Astrocyte (in vitro differentiated cells and primary cell): ENCODE measurements around the gene SPATA31D3. TPM values are rescaled to one million over a fixed set of nuclear protein-coding genes. Genes with fewer than 3 reads are reported as not detected.
A peak's percentile ranks its signal among the peaks of the same experiment; 100 is the strongest.
"Not testable (repeated sequence)": the region's sequence is repeated elsewhere in the genome, so short reads cannot be mapped to it uniquely, and the experiment has no call there.

Experiments used
- DNase-seq: peaks from one replicate; pipeline ENCODE4 v3.0.0-alpha.2; 2010; ENCODE audit warnings: low read depth
- FAIRE-seq: peaks from 2 replicates; lab custom pipeline; 2011; peaks lifted over from hg19 to GRCh38; lab: Jason Lieb, UNC
- H2AFZ ChIP-seq: 2 replicates; pipeline ENCODE4 v1.6.0; 2012; ENCODE audit warnings: low read depth, low read length, inconsistent platforms
- H3K27ac ChIP-seq: 2 replicates; pipeline ENCODE4 v1.5.1; 2011; ENCODE audit warnings: low read depth, low read length, inconsistent platforms
- H3K27me3 ChIP-seq: 2 replicates; pipeline ENCODE4 v1.6.0; 2011; ENCODE audit warnings: low read length, inconsistent platforms; ENCODE audit not compliant: insufficient read depth
- H3K36me3 ChIP-seq: 2 replicates; pipeline ENCODE4 v1.5.1; 2011; ENCODE audit warnings: low read length, inconsistent platforms; ENCODE audit not compliant: insufficient read depth
- H3K4me1 ChIP-seq: 2 replicates; pipeline ENCODE4 v1.5.1; 2011; ENCODE audit warnings: low read length, inconsistent platforms; ENCODE audit not compliant: insufficient read depth
- H3K4me2 ChIP-seq: 2 replicates; pipeline ENCODE4 v1.6.0; 2012; ENCODE audit warnings: low read length, inconsistent platforms
- H3K4me3 ChIP-seq: 2 replicates; pipeline ENCODE4 v1.5.1; 2011; ENCODE audit warnings: low read depth, mild to moderate bottlenecking, low read length, inconsistent platforms; ENCODE audit not compliant: insufficient read depth
- H3K79me2 ChIP-seq: 2 replicates; pipeline ENCODE4 v1.6.0; 2012; ENCODE audit warnings: mild to moderate bottlenecking, low read length, inconsistent platforms; ENCODE audit not compliant: insufficient read depth
- H3K9ac ChIP-seq: 2 replicates; pipeline ENCODE4 v1.6.0; 2012; ENCODE audit warnings: mild to moderate bottlenecking, low read length, inconsistent platforms
- H3K9me3 ChIP-seq: 2 replicates; pipeline ENCODE4 v1.5.1; 2012; ENCODE audit warnings: low read depth, mild to moderate bottlenecking, low read length, inconsistent platforms; ENCODE audit not compliant: insufficient read depth
- H4K20me1 ChIP-seq: 2 replicates; pipeline ENCODE4 v1.6.0; 2012; ENCODE audit warnings: low read length, inconsistent platforms; ENCODE audit not compliant: insufficient read depth
- H3K27ac Mint-ChIP-seq: one replicate; pipeline ENCODE4 v1.8.0; 2021; ENCODE audit warnings: mild to moderate bottlenecking, mixed read lengths; ENCODE audit not compliant: unreplicated experiment
- H3K27me3 Mint-ChIP-seq: one replicate; pipeline ENCODE4 v1.8.0; 2021; ENCODE audit warnings: low read depth, mixed read lengths; ENCODE audit not compliant: unreplicated experiment
- H3K36me3 Mint-ChIP-seq: one replicate; pipeline ENCODE4 v1.8.0; 2021; ENCODE audit warnings: low read depth, mixed read lengths; ENCODE audit not compliant: unreplicated experiment
- H3K4me1 Mint-ChIP-seq: one replicate; pipeline ENCODE4 v1.8.0; 2021; ENCODE audit warnings: low read depth, mixed read lengths; ENCODE audit not compliant: unreplicated experiment
- H3K4me3 Mint-ChIP-seq: one replicate; pipeline ENCODE4 v1.8.0; 2021; ENCODE audit warnings: mild to moderate bottlenecking, moderate library complexity, mixed read lengths; ENCODE audit not compliant: unreplicated experiment
- H3K9me3 Mint-ChIP-seq: one replicate; pipeline ENCODE4 v1.8.0; 2021; ENCODE audit warnings: mild to moderate bottlenecking, mixed read lengths; ENCODE audit not compliant: unreplicated experiment
- CTCF ChIP-seq: IDR thresholded peaks from 2 replicates; pipeline ENCODE4 v1.5.1; 2011; ENCODE audit warnings: low read depth, mild to moderate bottlenecking, inconsistent platforms, low read length, moderate library complexity; ENCODE audit not compliant: insufficient read depth
- EZH2 ChIP-seq: IDR thresholded peaks from 2 replicates; pipeline ENCODE4 v1.6.1; 2012; ENCODE audit warnings: mild to moderate bottlenecking, low read length, inconsistent platforms; ENCODE audit not compliant: insufficient read depth
- total RNA-seq: library from RNA; stranded (reverse); gene quantifications from 2 replicates; pipeline ENCODE4 v1.2.1, GENCODE V29; 2021

SPATA31D3 gene
- total RNA-seq, 1 donor from 2014 or later, result not detected

- no peak overlapping the region for H3K27ac Mint-ChIP-seq
- no peak for FAIRE-seq
Measured at GRCh38 chr9:81981883-81982282, 38.6 kb downstream of the SPATA31D3 start.

GRCh38 chr9:81984928-81985327 is 41.6 kb downstream of the SPATA31D3 start:
- Histone ChIP-seq H3K4me2 (no peak overlapping the region), H3K27ac (no peak overlapping the region), H3K4me3 (no peak overlapping the region), H2AFZ (no peak overlapping the region), H3K79me2 (no peaks in the 10 kb centered on the region), H3K36me3 (no peaks in the 10 kb centered on the region), H3K27me3 (no peaks in the 10 kb centered on the region), H3K9ac (no peak overlapping the region), H4K20me1 (no peaks in the 10 kb centered on the region), H3K9me3 (no peaks in the 10 kb centered on the region), H3K4me1 (no peaks in the 10 kb centered on the region)
- no peaks in the 10 kb centered on the region for H3K36me3 Mint-ChIP-seq
- H3K4me3 Mint-ChIP-seq, result no peak overlapping the region
- TF ChIP-seq CTCF (no peak), EZH2 (no peak)
- DNase-seq (peak; percentile 33), FAIRE-seq (no peak)
- H3K27ac Mint-ChIP-seq, result no peak overlapping the region
- peaks cover 5% of the 10 kb centered on the region for H3K4me1 Mint-ChIP-seq
- peaks cover 2% of the 10 kb centered on the region for H3K9me3 Mint-ChIP-seq
- H3K27me3 Mint-ChIP-seq, result peaks cover 4% of the 10 kb centered on the region

More at GRCh38 chr9:81981883-81982282, 38.6 kb downstream of the SPATA31D3 start:
- TF ChIP-seq EZH2 (no peak), CTCF (no peak)
- Histone ChIP-seq H3K9ac (no peak overlapping the region), H3K4me3 (no peak overlapping the region), H3K9me3 (no peaks in the 10 kb centered on the region), H2AFZ (no peak overlapping the region), H3K36me3 (no peaks in the 10 kb centered on the region), H3K27ac (no peak overlapping the region), H3K79me2 (no peaks in the 10 kb centered on the region), H3K4me2 (no peak overlapping the region), H3K27me3 (no peaks in the 10 kb centered on the region), H4K20me1 (no peaks in the 10 kb centered on the region), H3K4me1 (no peaks in the 10 kb centered on the region)
- Mint-ChIP-seq H3K4me1 (peaks cover 5% of the 10 kb centered on the region), H3K36me3 (no peaks in the 10 kb centered on the region), H3K4me3 (no peak overlapping the region), H3K27me3 (peaks cover 4% of the 10 kb centered on the region), H3K9me3 (no peaks in the 10 kb centered on the region)
- DNase-seq, result no peak

- Histone ChIP-seq H4K20me1 (no peaks in the 10 kb centered on the region), H2AFZ (no peak overlapping the region), H3K27me3 (no peaks in the 10 kb centered on the region), H3K4me1 (no peaks in the 10 kb centered on the region), H3K79me2 (no peaks in the 10 kb centered on the region), H3K4me2 (no peak overlapping the region), H3K4me3 (no peak overlapping the region), H3K9ac (no peak overlapping the region), H3K36me3 (no peaks in the 10 kb centered on the region), H3K9me3 (no peaks in the 10 kb centered on the region), H3K27ac (no peak overlapping the region)
- FAIRE-seq (no peak), DNase-seq (no peak)
- H3K4me1 Mint-ChIP-seq, result peaks cover 5% of the 10 kb centered on the region
- H3K9me3 Mint-ChIP-seq, result peaks cover 3% of the 10 kb centered on the region
- TF ChIP-seq CTCF (no peak), EZH2 (no peak)
- H3K36me3 Mint-ChIP-seq, result peaks cover under 1% of the 10 kb centered on the region
- H3K4me3 Mint-ChIP-seq, result no peak overlapping the region
- no peak overlapping the region for H3K27ac Mint-ChIP-seq
- H3K27me3 Mint-ChIP-seq, result peaks cover 5% of the 10 kb centered on the region
Measured at GRCh38 chr9:81986051-81986450, 42.8 kb downstream of the SPATA31D3 start.

GRCh38 chr9:81988472-81988871 is 45.2 kb downstream of the SPATA31D3 start, which contains the start of gene SPATA31D1:
Gene SPATA31D1, plus strand, starts transcription at chr9:81988772. Its CDS starts 47 bp downstream, at chr9:81988819.
- H2AFZ ChIP-seq, H3K4me3 ChIP-seq, H4K20me1 ChIP-seq, H3K9me3 Mint-ChIP-seq, FAIRE-seq, H3K9ac ChIP-seq, H3K79me2 ChIP-seq, H3K27ac Mint-ChIP-seq, H3K27ac ChIP-seq, H3K4me1 ChIP-seq, H3K4me1 Mint-ChIP-seq, H3K4me2 ChIP-seq, DNase-seq, H3K4me3 Mint-ChIP-seq, H3K27me3 ChIP-seq, H3K36me3 ChIP-seq, H3K9me3 ChIP-seq, H3K36me3 Mint-ChIP-seq: not testable (repeated sequence)
- peaks cover 11% of the 10 kb centered on the region for H3K27me3 Mint-ChIP-seq
